HG02884 (cell line): ENCODE data around the gene AHI1.
A peak's percentile ranks its signal among the peaks of the same experiment; 100 is the strongest.

Experiments used
- ATAC-seq: cut with Tn5 transposase; IDR thresholded peaks from one replicate; pipeline ENCODE4 v1.9.1; 2021; ENCODE audit warnings: mild to moderate bottlenecking, moderate library complexity; ENCODE audit not compliant: unreplicated experiment

The AHI1 gene

DNA sequence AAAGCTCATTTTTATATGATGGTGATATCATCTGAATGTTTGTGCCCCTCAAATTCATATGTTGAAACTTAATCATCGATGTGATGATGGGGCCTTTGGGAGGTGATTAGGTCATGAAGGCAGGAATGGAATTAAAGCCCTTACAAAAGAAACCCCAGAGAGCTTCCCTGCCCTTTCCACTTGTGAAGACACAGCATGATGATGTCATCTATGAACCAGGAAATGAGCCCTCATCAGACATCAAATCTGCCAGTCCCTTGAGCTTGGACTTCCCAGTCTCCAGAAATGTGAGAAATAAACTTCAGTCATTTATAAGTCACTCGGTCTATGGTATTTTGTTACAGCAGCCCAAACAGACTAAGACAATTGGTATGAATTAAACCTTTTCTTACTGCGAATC, 163.4 kb downstream of the AHI1 start:
- no peak for ATAC-seq

DNA sequence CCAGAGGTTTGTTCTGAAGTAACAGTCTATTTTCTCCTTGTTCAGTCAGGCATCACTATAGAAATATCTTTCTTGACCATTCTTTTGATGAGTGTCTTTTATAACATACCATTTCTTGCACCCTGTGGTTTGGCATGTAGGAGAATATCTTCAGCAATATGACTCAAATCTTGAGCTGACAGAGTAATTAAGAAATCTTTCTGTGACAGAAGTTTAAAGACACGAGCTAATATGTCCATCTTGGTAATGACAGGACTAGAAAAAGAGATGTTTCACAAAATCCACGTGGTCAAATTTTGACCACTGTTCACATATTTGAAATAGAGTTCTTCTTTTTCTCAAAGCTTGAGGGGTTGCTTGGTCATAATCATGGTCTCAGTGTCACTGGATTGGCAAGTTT, 166.5 kb downstream of the AHI1 start:
- no peak for ATAC-seq

DNA sequence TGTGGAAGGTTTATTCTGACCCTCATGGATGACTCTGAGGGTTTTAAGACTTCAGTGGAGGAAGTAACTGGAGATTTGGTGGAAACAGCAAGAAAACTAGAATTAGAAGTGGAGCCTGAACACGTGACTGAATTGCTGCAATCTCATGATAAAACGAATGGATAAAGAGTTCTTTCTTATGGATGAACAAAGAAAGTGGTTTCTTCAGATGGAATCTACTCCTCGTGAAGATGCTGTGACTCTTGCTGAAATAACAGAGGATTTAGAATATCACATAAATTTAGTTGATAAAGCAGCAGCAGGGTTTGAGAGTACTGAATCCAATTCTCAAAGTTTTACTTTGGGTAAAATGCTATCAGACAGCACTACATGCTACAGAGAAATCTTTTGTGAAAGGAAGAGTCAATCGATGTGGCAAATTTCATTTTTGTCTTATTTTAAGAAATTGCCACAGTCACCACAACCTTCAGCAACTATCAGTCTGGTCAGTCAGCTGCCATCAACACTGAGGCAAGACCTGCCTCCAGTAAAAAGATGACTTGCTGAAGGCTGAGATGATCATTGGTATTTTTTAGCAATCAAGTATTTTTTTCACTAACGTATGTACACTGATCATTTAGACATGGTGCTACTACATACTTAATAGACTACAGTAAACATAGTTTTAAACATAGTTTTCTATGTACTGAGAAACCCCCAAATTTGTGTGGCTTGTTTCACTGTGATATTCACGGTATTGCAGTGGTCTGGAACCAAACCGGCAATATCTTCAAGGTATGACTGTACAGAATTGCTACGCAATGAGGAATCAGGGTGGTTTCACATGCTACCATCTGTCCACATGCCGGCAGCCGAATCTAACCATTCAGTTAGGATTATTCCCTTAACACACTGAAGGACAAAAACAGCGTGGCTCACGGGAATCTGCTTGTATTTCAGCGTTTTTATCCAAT, 167.4 kb downstream of the AHI1 start:
- peak; percentile 80 for ATAC-seq

DNA sequence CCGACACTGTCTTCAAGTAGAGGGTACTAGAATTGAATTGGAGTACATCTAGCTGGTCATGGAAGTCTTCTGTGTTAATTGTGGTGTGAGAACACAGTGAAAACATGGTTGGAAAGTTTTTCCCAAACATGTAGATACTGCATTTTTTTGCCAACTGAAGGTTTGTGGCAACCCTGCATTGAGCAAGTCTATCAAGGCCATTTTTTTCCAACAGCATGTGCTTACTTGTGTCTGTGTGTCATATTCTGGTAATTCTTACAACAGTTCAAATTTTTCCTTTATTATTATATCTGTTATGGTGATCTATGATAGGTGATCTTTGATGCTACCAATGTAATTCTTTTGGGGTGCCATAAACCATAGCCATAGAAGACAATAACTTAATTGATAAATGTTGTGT, 169.4 kb downstream of the AHI1 start:
- ATAC-seq, result no peak

DNA sequence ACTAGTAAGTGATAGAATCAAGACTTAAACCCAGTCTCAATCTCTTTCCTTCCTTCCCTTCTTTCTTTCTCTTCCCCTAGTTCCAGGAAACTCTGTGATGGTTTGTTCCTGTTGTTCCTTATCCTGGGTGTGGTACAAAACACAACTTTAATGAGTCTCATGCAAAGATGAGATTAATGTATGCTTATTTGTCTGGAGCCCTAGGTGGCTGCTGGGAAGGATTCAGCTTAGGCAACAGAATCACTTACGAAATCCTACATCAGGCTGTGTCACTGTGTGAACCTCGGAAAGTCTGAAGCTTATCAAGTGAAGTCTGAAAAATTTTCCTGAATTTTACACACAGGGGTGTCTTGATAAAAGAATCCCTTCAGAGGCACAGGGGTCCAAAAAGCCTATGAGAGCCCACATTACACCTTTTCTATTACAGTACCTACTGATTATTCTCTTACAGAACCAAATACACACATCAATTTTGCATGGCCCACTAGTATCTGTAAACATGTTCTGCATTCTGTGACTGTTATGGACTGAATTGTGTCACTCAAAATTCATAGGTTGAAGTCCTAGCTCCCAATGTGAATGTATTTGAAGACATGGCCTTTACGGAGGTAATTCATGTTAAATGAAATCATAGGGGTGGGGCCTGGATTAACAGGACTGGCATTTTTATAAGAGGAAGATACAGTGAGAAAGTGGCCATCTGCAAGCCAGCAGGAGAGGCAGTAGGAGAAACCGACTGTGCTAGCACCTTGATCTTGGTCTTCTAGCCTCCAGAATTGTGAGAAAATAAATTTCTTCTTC, 171.7 kb downstream of the AHI1 start:
- ATAC-seq, result no peak

DNA sequence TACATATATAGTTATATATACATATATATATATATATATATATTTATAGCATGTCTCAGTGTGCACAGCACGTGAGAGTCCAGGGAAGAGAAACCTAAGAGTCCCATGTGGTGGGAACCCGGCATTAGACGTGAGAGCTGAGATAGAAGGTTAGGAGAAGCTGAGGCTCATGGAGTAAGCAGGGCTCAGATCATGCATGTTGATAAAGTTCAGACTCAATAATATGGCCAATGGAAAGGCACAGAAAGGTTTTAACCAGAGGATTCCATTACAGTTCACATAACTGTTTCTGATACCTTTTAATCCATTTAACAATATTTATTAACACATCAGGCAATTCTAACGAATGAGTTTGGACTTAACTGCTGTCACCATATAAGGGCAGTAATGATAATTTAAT, 173.0 kb downstream of the AHI1 start:
- no peak for ATAC-seq

DNA sequence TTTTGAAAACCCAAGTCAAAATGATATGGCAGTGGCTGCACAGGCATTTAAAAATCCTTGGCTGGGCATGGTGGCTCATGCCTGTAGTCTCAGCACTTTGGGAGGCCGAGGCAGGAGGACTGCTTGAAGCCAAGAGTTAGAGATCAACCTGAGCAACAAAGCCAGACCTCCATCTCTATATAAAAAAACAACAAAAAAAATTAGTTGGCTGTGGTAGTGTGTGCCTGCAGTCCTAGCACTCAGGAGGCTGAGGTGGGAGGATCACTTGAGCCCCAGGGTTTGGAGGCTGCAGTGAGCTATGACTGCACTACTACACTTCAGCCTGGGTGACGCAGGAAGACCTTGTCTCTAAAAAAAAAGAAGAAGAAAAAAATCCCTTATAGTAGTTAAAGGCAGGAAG, 173.6 kb downstream of the AHI1 start:
- no peak for ATAC-seq

DNA sequence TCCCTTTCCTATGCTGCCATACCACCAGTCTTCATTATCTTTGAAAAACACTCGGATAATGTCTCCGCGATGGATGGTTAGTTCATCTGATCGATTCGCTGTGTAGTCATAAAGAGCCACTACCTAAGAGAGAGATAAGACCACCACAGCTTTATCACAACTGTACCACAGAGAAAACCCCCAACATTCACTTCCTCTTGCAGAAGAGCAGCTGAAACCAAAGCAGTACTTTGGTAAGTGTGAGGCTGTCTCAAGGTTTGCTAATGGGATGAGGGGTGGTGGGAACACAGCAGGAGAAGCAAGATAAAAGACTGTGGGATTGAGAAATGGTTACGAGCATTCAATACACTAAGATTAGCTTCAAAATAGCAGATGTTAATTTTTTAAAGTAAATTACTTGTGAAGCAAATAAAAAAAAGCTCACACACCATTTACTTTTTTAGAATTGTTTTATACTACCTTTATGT, 174.3 kb downstream of the AHI1 start:
- peak; percentile 95 for ATAC-seq

DNA sequence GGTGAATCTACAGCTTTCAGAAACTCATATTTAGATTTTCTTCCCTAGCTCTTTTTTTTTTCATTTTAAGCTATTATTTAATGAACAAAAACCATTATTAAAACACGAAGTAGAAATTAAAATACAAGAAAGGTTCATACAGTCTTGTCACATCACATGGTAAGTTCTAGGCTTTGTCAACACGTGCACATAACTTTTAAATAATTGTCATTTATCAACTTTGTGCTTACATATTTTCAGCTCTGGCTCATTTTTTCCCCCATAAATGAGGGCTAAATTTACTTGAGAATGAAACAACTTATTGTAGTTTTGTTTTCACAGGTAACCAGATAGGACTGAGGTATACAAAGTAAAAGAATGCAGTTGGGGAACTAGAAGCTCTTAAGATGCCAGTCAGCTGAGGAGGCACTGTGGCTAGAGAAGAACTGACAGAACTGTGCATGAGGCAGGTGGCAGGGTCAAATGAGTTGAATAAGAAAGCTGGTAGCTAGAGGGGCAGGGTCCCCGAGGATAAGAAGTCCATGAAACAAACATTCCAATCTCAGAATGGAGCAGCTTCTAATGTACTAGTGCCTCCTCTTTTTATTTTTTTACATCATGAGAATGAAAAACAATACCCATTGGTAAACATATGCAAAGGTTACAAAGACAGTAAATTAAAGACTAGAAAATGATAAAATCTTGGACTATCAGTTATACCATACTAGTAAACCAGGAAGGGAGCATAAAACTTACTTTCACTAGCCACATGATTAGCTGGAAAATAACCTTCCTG, 174.9 kb downstream of the AHI1 start:
- peak; percentile 53 for ATAC-seq

DNA sequence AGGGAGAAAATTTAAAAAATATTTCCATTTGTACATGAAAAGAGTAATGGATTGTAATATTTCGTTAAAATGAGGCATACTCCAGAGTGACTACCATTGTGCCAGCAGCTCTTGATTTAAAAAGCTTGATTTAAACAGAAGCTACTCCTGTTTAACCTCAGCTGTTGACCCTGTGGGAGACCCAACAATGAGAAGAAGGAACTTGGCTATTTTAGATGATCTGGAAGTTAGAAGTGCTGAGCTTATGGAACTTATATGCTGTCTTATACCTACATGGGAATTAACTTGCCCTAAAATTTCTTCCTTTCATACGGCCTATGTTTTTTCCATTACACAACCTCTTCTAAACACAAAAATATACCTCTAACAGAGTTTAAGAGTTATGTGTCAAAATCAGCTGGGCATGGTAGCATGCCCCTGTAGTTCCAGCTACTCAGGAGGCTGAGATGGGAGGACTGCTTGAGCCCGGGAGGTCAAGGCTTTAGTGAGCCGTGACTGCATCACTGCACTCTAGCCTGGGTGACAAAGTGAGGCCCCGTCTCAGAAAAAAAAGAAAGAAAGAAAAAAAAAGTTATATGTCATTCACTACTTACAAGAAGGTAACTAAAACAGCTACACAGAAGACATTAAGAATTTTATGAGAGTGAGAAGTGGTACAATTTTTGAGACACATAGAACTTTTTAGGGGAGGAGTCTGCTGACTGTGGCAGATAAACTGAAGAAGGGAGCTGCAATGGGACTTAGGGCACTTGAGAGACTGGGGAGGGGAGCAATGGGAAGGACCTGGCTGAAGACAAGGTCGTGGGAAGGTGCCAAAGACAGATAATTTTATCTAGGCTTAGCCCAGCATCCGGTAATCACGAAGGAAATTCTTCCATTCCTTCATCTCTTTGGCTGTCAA, 176.6 kb downstream of the AHI1 start:
- ATAC-seq, result no peak

DNA sequence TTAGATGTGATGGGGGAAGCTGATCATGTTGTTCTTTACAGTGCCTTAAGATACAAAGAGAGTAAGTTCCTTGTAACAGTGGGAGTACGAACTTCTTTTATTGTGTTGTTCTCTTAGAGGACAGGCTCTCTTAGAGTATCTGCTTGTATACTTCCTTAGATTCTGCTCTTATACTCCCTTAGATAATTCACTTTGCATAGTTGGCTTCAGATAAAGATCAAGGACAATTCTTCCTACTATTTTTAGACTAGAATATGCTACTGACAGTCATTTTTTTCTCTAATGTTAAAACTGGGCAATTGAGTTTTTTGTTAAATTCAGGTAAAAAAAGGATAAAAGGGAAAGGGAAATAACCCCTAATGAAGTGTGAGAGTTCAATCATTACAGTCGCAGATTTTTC, 177.7 kb downstream of the AHI1 start:
- ATAC-seq, result no peak

DNA sequence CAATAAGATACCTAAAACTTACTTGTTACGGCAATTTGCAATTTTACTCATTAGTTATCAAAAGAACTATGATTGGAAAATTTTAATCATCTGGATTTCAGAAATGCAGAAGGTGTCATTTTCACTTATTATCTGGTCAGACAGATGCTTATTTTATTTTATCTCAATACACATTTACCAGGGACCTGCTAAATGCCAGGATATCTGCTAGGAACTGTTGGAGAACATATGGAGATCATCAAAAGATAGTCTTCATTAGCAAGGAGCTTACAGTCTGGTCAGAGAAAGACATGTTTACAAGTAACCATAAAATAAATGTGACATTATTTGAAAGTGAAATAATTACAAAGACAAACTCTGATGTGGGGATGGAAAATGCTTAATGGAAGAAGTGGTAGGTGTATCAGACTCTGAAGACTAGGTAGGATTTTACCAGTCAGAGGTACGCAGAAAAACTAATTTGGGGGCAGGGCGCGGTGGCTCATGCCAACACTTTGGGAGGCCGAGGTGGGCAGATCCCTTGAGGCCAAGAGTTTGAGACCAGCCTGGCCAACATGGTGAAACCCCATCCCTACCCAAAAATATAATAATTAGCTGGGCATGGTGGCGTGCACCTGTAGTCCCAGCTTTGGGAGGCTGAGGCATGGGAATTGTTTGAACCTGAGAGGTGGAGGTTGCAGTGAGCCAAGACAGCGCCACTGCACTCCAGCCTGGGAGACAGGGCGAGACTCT, 178.6 kb downstream of the AHI1 start:
- ATAC-seq, result no peak

DNA sequence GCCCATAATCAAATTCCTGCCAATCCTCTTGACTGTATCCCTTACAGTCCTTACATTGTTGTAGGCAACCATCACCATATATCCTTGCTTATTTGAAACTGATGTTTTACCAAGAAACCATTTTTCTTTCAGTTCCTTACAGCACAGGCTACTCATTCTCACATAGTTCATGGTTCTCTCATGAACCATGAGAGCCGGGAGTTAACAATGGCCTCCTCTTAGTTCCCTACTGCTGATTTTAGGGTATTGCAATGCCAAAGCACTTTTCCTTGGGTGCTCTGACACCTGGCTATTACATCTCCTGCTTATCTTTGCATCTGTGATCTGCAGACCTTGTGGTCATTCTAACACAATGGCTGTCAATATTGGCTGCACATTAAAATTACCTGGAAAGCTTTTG, 183.0 kb downstream of the AHI1 start:
- no peak for ATAC-seq

DNA sequence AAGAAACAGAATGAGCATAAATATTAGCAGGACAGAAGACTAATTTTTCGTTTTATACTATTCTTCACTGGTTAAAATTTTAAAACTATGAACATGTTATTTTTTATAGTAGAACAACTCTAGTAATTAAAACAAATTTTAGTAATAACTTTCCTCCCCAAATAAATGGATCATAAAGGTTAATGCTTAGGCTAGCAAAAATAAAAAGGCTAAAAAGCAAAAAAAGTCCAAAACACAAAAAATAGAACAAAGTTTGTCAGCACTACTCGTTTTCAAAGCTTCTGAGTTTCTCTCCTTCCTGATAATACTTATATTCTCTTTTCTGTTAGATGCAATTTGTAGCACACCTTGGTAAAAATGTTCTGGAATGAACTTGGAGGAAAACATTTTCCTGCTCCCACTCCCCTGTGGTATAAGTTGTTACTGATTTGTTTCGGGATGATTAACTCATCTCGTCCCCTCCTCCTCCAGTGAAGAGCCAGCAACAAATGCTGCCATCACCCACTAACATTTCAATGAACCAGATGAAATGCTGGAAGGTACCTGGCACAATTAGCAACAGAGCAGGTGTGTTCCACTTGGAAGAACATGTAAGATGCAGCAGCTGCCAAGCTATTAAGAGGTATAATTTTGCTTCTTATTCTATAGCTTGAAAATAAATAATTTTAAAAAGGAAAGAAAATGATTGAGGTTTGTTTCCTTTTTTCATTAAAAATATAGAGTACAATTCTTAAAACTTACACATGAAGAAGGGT, 185.9 kb downstream of the AHI1 start:
- ATAC-seq, result no peak

DNA sequence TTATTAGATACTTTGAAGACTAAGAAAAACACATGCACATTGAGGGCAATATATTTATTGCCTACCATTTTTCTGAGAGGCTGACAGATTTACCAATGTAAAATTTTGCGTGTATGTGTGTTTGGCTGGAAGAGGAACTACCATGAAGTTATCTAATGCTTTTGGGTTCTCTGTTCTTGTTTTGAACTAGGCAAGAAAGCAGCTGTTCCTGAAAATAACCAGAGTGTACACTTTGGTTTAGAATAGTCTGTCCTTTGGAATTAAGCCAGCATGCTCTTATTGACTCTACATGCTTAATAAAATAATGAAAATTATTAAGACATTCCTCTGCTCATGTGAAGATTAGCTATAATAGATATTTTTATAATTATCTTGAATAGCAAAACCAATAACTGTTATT, 187.2 kb downstream of the AHI1 start:
- ATAC-seq, result no peak

DNA sequence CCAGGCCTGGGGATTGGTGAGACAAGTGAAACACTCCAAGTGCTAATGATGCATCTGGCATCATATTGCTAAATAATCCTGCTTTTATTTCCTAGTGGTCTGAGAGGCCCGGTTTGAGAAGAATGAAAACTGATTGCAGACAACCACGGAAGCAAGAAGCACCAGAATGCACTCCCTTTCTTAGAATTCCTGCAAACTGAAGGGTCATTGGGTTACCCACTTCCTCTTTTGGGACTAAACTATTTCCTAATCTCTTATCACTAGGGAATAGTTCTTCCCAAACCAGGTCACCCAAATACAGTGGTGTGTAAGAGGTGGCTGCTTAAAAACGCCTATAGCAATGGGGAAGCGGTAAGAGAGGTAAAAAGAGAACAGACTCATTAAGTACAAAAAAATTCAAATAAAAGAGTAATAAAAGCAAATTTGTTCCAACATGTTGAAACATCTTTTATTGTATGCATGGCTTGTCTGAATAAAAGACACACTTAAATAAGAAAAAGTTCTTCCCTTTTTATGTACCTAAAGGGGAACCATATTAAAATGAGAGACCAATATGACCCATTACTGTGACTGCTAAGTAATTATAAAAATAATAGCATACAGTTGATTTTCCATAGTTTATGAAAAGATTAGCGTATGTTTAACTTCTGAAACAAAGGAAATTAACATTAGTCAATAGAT, 190.7 kb downstream of the AHI1 start:
- no peak for ATAC-seq

DNA sequence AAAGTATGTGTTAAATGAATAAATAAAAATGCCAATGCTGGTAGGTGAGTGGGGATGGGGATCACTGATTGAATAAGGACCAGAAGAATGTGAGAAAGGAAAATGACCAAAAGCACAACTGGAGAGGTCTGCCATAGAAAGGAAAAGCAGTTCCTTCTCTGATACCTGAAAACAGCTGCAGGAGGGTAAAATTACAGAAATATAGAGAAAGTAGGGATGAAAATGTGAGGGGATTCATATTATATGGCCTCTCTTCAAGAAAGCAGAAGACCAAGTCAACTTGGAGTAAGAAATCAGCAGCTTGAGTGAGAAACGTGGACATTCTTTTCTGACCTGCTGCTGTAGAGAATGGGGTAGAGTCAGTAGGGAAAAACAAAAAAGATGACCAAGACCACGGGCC, 191.4 kb downstream of the AHI1 start:
- ATAC-seq, result no peak

DNA sequence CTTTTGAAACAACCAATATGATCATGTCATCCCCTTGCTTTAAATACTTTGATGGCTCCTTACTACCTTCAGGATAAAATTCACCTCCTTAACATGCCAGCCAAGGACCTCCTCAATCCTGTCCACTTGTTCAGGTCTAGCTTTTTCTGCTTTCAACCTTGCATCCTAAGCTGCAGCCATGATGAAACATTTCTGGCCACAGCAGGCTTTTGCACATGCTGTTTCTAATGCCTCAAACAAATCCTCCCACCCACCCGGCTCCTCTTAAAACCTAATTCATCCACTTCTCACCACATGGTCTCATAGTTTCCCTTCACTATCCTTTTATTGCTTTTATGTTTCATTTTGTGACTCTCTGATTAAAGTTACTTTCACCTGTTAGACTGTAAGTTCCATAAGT, 191.9 kb downstream of the AHI1 start:
- no peak for ATAC-seq
